LHCN-M2 (cell line): ENCODE measurements around the gene PTGDR2. TPM values are rescaled to one million over a fixed set of nuclear protein-coding genes. Genes with fewer than 3 reads are reported as not detected.

Source experiments
- DNase-seq: peaks from one replicate; pipeline ENCODE4 v3.0.0-alpha.2; 2012; ENCODE audit warnings: low read depth
- total RNA-seq: library from RNA; depleted of rRNA; stranded (reverse); fragments of >200 nt; gene quantifications from 2 replicates; pipeline ENCODE4 v1.2.3, GENCODE V29; 2014

Gene PTGDR2
- total RNA-seq, 1 experiment from 2014 or later: not detected

- DNase-seq: no peak
Measured at GRCh38 chr11:60858731-60859464, 3.1 kb upstream of the PTGDR2 start.

GRCh38 chr11:60858236-60858635 lies 2.5 kb upstream of the PTGDR2 start:
- no peak for DNase-seq

GRCh38 chr11:60857378-60858232 lies 1.9 kb upstream of the PTGDR2 start:
- DNase-seq: no peak

GRCh38 chr11:60854847-60855725 lies 664 bp downstream of the PTGDR2 start:
- DNase-seq: no peak

GRCh38 chr11:60854140-60854846 lies 1.5 kb downstream of the PTGDR2 start:
- no peak for DNase-seq

- no peak for DNase-seq
Measured at GRCh38 chr11:60852982-60853950, 2.5 kb downstream of the PTGDR2 start.

GRCh38 chr11:60852117-60852981 lies 3.4 kb downstream of the PTGDR2 start:
- no peak for DNase-seq

- no peak for DNase-seq
Measured at GRCh38 chr11:60851327-60852104, 4.2 kb downstream of the PTGDR2 start.

- no peak for DNase-seq
Measured at GRCh38 chr11:60849641-60850520, 5.9 kb downstream of the PTGDR2 start.

GRCh38 chr11:60848714-60849151 lies 7.0 kb downstream of the PTGDR2 start:
- DNase-seq: no peak

GRCh38 chr11:60847896-60848295 lies 7.9 kb downstream of the PTGDR2 start:
- DNase-seq: no peak

GRCh38 chr11:60847281-60847680 lies 8.5 kb downstream of the PTGDR2 start:
- DNase-seq: no peak

GRCh38 chr11:60845338-60845737 lies 10.4 kb downstream of the PTGDR2 start:
- no peak for DNase-seq

GRCh38 chr11:60844870-60845221 lies 10.9 kb downstream of the PTGDR2 start:
- DNase-seq: no peak

- DNase-seq: peak; percentile 39
Measured at GRCh38 chr11:60844045-60844869, 11.5 kb downstream of the PTGDR2 start.
